Measurements from ENCODE around the gene GRN. TPM values are rescaled to one million over a fixed set of nuclear protein-coding genes. Genes with fewer than 3 reads are reported as not detected.

Gene GRN
- total RNA-seq, 1 experiment from 2014 or later: 127 TPM

- Mint-ChIP-seq H3K36me3 (ENCODE audit: insufficient read depth in 1 of 3, low read depth in 3 of 3) (peaks cover 20 to 52% (median 31%) of the 10 kb centered on the region in 3 experiments), H3K4me1 (peaks cover 6 to 13% of the 10 kb centered on the region in 2 experiments; a peak in 3 of 4 replicates), H3K9me3 (no peaks in the 10 kb centered on the region), H3K4me3 (peak overlapping the region in 1 of 2 experiments; percentile 24; a peak in 2 of 5 replicates), H3K27me3 (ENCODE audit: low read depth) (peaks cover 20% of the 10 kb centered on the region), H3K27ac (no peak overlapping the region)
- H3K9me3 ChIP-seq (ENCODE audit: control insufficient read depth, low read depth, low read length): no peaks in the 10 kb centered on the region
- no peaks in the 10 kb centered on the region for H4K20me1 ChIP-seq (ENCODE audit: control insufficient read depth, insufficient read depth, insufficient read length)
- WGBS (ENCODE audit: extremely low coverage, insufficient read length, low lambda C conversion rate): no CpG with 5 or more reads among the region's 21 CpGs
- H3K27me3 ChIP-seq (ENCODE audit: insufficient read depth, low read length): no peaks in the 10 kb centered on the region
- H2BK12ac ChIP-seq (ENCODE audit: insufficient read length, low read depth, low read length): no peak overlapping the region
- peaks cover 4% of the 10 kb centered on the region for H3K79me1 ChIP-seq (ENCODE audit: insufficient read depth, low read depth, low read length, poor library complexity, severe bottlenecking)
- no peak overlapping the region for H2BK5ac ChIP-seq (ENCODE audit: insufficient read length, low read length)
- peaks cover 4% of the 10 kb centered on the region; the same call in 1 of the 2 replicates for H3K79me2 ChIP-seq (ENCODE audit: insufficient read depth, low read length)
- no peak overlapping the region for H3K4ac ChIP-seq (ENCODE audit: low read depth, low read length)
- no peak overlapping the region for H4K91ac ChIP-seq (ENCODE audit: insufficient read length, low read depth, low read length)
- no peak overlapping the region for H3K9ac ChIP-seq (ENCODE audit: extremely low read depth, insufficient read length, low read length)
- no peak overlapping the region; the same call in 1 of the 2 replicates for H3K14ac ChIP-seq (ENCODE audit: insufficient read depth, low read length)
- H2BK120ac ChIP-seq (ENCODE audit: low read depth, low read length, poor library complexity, severe bottlenecking): no peak overlapping the region
- H4K8ac ChIP-seq (replicated peaks; ENCODE audit: insufficient read length, low read depth, low read length): no peak overlapping the region
- no peak overlapping the region for H3K56ac ChIP-seq (ENCODE audit: insufficient read length, low read depth, low read length)
- no peaks in the 10 kb centered on the region for H3K4me1 ChIP-seq (ENCODE audit: insufficient read depth, low read length)
- H3T11ph ChIP-seq (ENCODE audit: low read length): no peak overlapping the region
- no peak overlapping the region for H3K18ac ChIP-seq (ENCODE audit: insufficient read length, low read depth, low read length)
- H2AK5ac ChIP-seq (ENCODE audit: insufficient read length, low read length): no peak overlapping the region
- no peak overlapping the region for H3K23ac ChIP-seq (ENCODE audit: insufficient read length, low read depth, low read length)
- peaks cover 14% of the 10 kb centered on the region for H3K23me2 ChIP-seq (ENCODE audit: insufficient read length, low read depth, low read length, poor library complexity, severe bottlenecking)
- H2BK20ac ChIP-seq (ENCODE audit: low read depth, low read length, poor library complexity, severe bottlenecking): no peak overlapping the region
- no peak overlapping the region for H3K4me2 ChIP-seq (ENCODE audit: insufficient read depth, insufficient read length, low read length)
- H4K5ac ChIP-seq (ENCODE audit: insufficient read length, low read depth, low read length): no peak overlapping the region
- no peak for DNase-seq
- no peak for TF ChIP-seq CTCF (conservative IDR thresholded peaks at IDR 0.05)
- no peak overlapping the region for H3K27ac ChIP-seq (ENCODE audit: insufficient read length, low read depth, low read length)
- H2AFZ ChIP-seq (ENCODE audit: low read length): no peak overlapping the region
- no peak overlapping the region for H2BK15ac ChIP-seq (ENCODE audit: low read depth, low read length)
Observed at GRCh38 chr17:44321246-44322120, 23.6 kb upstream of the GRN start.

Data from H9 (cell line).